ENCODE measurements around the gene BRIX1. TPM values are rescaled to one million over a fixed set of nuclear protein-coding genes. Genes with fewer than 3 reads are reported as not detected.

BRIX1 gene
- total and polyA plus RNA-seq, 2 donors (not counting 1 experiment from before 2014, with no cell fraction given), result 42.3 to 46.9 TPM

- no peak overlapping the region for H3K27ac ChIP-seq (ENCODE audit: insufficient read depth, low read length)
- H2AFZ ChIP-seq (ENCODE audit: low read length), result no peak overlapping the region
Observed at GRCh38 chr5:34876275-34876674, 39.2 kb upstream of the BRIX1 start.

DNA sequence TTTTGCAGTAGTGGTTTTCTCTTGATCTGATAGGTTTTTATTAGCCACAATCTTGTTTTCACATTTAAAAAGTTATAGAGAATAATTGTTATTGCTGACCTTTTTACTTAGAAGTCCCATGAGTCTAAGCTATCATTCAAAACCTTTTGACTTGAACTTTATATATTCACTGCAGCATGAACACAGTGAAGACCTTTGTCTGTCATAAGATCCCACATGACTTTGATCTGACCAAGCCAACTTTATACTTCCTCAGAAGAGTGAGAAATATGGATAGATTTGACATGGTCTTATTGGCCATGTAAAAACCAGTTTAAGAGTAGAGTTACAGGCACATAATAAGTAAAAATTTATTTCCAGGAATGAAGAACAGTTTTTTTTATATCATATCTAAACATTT is 34.3 kb upstream of the BRIX1 start:
- H3K36me3 ChIP-seq (ENCODE audit: control insufficient read depth, insufficient read depth, low read length), result no peaks in the 10 kb centered on the region
- no peaks in the 10 kb centered on the region for H3K9me3 ChIP-seq (ENCODE audit: control insufficient read depth, insufficient read depth, low read depth, low read length)
- H3K27ac ChIP-seq (ENCODE audit: insufficient read depth, low read length), result no peak overlapping the region
- no peaks in the 10 kb centered on the region for H4K20me1 ChIP-seq (ENCODE audit: control insufficient read depth, extremely low read depth, insufficient read depth, low read length)
- no peak for DNase-seq (ENCODE audit: low read depth in 2 of 2)
- no peaks in the 10 kb centered on the region for H3K27me3 ChIP-seq (ENCODE audit: control insufficient read depth, insufficient read depth, low read length)
- no peak overlapping the region for H3K9ac ChIP-seq (ENCODE audit: insufficient read depth, low read length)
- no peak overlapping the region for H3K4me3 ChIP-seq (replicated peaks in 1 of 4; ENCODE audit: control extremely low read depth in 1 of 4, insufficient read depth in 1 of 4, low read depth in 3 of 4, low read length in 4 of 4)
- no peak overlapping the region for H3K4me2 ChIP-seq (ENCODE audit: extremely low read depth, insufficient read depth, low read length)
- no peaks in the 10 kb centered on the region for H3K79me2 ChIP-seq (ENCODE audit: control insufficient read depth, insufficient read depth, low read length)
- no peak overlapping the region for H2AFZ ChIP-seq (ENCODE audit: low read length)
- TF ChIP-seq EZH2 (IDR thresholded peaks at IDR 0.05; ENCODE audit: low read length, missing control alignments), result no peak
- TF ChIP-seq, protein P1, sequence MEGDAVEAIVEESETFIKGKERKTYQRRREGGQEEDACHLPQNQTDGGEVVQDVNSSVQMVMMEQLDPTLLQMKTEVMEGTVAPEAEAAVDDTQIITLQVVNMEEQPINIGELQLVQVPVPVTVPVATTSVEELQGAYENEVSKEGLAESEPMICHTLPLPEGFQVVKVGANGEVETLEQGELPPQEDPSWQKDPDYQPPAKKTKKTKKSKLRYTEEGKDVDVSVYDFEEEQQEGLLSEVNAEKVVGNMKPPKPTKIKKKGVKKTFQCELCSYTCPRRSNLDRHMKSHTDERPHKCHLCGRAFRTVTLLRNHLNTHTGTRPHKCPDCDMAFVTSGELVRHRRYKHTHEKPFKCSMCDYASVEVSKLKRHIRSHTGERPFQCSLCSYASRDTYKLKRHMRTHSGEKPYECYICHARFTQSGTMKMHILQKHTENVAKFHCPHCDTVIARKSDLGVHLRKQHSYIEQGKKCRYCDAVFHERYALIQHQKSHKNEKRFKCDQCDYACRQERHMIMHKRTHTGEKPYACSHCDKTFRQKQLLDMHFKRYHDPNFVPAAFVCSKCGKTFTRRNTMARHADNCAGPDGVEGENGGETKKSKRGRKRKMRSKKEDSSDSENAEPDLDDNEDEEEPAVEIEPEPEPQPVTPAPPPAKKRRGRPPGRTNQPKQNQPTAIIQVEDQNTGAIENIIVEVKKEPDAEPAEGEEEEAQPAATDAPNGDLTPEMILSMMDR (conservative IDR thresholded peaks at IDR 0.05 in 1 of 2, IDR thresholded peaks at IDR 0.05 in 1 of 2; ENCODE audit: low read depth in 1 of 2, low read length in 2 of 2), result no peak
- no peaks in the 10 kb centered on the region for H3K4me1 ChIP-seq (ENCODE audit: control insufficient read depth, extremely low read depth, insufficient read depth, low read length)

More at GRCh38 chr5:34876275-34876674, 39.2 kb upstream of the BRIX1 start:
- H3K27me3 ChIP-seq (ENCODE audit: control insufficient read depth, insufficient read depth, low read length), result no peaks in the 10 kb centered on the region
- no peaks in the 10 kb centered on the region for H3K9me3 ChIP-seq (ENCODE audit: control insufficient read depth, insufficient read depth, low read depth, low read length)
- TF ChIP-seq, protein P1 (conservative IDR thresholded peaks at IDR 0.05 in 1 of 2, IDR thresholded peaks at IDR 0.05 in 1 of 2; ENCODE audit: low read depth in 1 of 2, low read length in 2 of 2), result no peak
- TF ChIP-seq EZH2 (IDR thresholded peaks at IDR 0.05; ENCODE audit: low read length, missing control alignments), result no peak
- H3K9ac ChIP-seq (ENCODE audit: insufficient read depth, low read length), result no peak overlapping the region
- H3K4me2 ChIP-seq (ENCODE audit: extremely low read depth, insufficient read depth, low read length), result no peak overlapping the region
- H3K4me3 ChIP-seq (replicated peaks in 1 of 4; ENCODE audit: control extremely low read depth in 1 of 4, insufficient read depth in 1 of 4, low read depth in 3 of 4, low read length in 4 of 4), result no peak overlapping the region
- no peaks in the 10 kb centered on the region for H4K20me1 ChIP-seq (ENCODE audit: control insufficient read depth, extremely low read depth, insufficient read depth, low read length)
- H3K36me3 ChIP-seq (ENCODE audit: control insufficient read depth, insufficient read depth, low read length), result no peaks in the 10 kb centered on the region
- no peaks in the 10 kb centered on the region for H3K79me2 ChIP-seq (ENCODE audit: control insufficient read depth, insufficient read depth, low read length)
- no peak for DNase-seq (ENCODE audit: low read depth in 2 of 2)
- H3K4me1 ChIP-seq (ENCODE audit: control insufficient read depth, extremely low read depth, insufficient read depth, low read length), result no peaks in the 10 kb centered on the region

DNA sequence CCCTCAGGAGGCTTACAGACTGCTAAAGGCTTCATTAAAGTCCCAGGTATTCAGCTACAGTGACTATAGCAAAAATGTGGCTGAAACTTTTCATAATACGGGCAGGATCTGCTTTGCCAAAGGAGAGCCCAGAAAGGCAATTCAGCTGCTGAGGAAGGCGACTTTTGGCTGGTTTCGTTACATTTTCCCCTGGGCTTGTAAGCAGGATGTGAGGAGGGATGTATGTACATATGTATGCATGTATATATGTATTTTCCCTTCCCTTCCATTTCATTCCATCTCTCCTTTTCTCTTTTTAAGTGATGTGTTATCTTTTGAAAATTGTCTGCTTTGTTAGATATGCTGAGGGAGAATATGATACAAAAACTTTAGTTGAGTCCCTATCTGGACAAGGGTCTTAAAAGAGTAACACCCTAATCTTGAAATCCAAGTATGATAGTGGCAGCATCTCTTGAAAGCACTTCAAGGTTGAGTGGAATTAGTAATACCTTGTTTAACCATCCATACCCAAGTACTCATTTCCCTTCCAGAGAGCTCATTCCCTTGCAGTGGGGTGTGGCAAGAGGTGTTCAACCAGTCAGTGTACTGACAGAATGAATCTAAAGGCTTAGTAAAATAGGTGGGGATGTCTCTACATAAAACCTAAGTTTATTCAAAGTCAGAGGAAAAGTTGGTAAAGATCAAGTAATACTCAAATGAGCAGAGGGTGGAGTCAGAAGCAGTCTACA is 29.0 kb upstream of the BRIX1 start:
- H3K9me3 ChIP-seq (ENCODE audit: control insufficient read depth, insufficient read depth, low read depth, low read length), result no peaks in the 10 kb centered on the region
- no peak overlapping the region for H2AFZ ChIP-seq (ENCODE audit: low read length)
- H3K27me3 ChIP-seq (ENCODE audit: control insufficient read depth, insufficient read depth, low read length), result no peaks in the 10 kb centered on the region
- H3K79me2 ChIP-seq (ENCODE audit: control insufficient read depth, insufficient read depth, low read length), result no peaks in the 10 kb centered on the region
- no peak for TF ChIP-seq EZH2 (IDR thresholded peaks at IDR 0.05; ENCODE audit: low read length, missing control alignments)
- TF ChIP-seq, protein P1 (conservative IDR thresholded peaks at IDR 0.05 in 1 of 2, IDR thresholded peaks at IDR 0.05 in 1 of 2; ENCODE audit: low read depth in 1 of 2, low read length in 2 of 2), result no peak
- no peak overlapping the region for H3K9ac ChIP-seq (ENCODE audit: insufficient read depth, low read length)
- DNase-seq (ENCODE audit: low read depth in 2 of 2), result no peak
- H3K4me1 ChIP-seq (ENCODE audit: control insufficient read depth, extremely low read depth, insufficient read depth, low read length), result no peaks in the 10 kb centered on the region
- no peaks in the 10 kb centered on the region for H4K20me1 ChIP-seq (ENCODE audit: control insufficient read depth, extremely low read depth, insufficient read depth, low read length)
- no peak overlapping the region for H3K4me3 ChIP-seq (replicated peaks in 1 of 4; ENCODE audit: control extremely low read depth in 1 of 4, insufficient read depth in 1 of 4, low read depth in 3 of 4, low read length in 4 of 4)
- no peak overlapping the region for H3K27ac ChIP-seq (ENCODE audit: insufficient read depth, low read length)
- H3K4me2 ChIP-seq (ENCODE audit: extremely low read depth, insufficient read depth, low read length), result no peak overlapping the region
- H3K36me3 ChIP-seq (ENCODE audit: control insufficient read depth, insufficient read depth, low read length), result no peaks in the 10 kb centered on the region
